Measurements from ENCODE around the gene WBP1L. TPM values are rescaled to one million over a fixed set of nuclear protein-coding genes. Genes with fewer than 3 reads are reported as not detected.

The WBP1L gene
- total and polyA plus RNA-seq, 2 of the 13 experiments (the other 11 are each of a cell fraction or from before 2014, with no cell fraction given), result 8.3 to 12.3 TPM

DNA sequence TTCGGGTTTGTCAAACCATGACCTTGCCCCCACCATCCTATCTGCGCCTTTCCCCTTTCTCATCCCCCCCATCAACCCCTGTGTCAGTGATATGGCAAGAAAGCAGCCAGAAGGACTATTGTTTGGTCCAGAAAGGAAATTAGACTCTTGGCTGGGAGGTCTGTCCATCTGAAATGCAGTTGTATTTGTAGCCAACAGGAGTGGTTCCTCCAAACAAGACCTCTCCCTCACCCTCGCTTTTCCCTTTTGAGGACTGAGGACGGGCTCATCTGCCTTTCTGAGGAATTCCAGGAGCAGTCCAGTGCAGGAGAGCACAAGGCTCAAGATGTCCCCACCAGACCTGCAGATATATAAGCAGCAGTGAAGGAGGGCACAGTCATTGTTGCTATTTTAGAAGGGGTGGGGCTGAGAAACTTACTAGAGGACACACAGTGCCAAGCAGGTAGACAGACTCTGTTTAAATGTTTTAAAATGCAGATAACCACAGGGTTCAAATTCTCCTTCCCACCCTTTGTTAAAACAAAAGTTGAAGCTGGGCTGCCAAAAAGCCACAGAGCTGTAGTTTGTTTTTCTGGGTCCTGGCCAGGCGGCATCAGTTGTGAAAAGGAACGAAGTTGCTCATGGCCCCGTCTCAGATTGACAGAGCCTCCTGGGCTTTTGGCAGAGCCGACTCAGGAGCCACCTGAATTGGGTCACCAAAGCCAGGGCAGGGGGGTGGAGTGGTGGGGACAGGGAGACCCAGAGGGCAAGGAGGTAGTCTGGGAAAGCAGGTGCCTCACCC, 56.1 kb downstream of the WBP1L start:
- H3K79me2 ChIP-seq (ENCODE audit: insufficient read depth, low read length), result no peaks in the 10 kb centered on the region
- ATAC-seq (no peak), FAIRE-seq (no peak), DNase-seq (ENCODE audit: low spot score) (no peak)
- intact Hi-C loops (cut with micrococcal nuclease; ENCODE audit: unreplicated experiment), result no loop called here
- H3K9me3 ChIP-seq (ENCODE audit: low read length), result no peaks in the 10 kb centered on the region
- BruUV-seq (replicated peaks), result no TSS peak
- H3K27ac ChIP-seq (ENCODE audit: extremely low read length, insufficient read depth, low read length), result no peak overlapping the region
- H3K4me2 ChIP-seq (ENCODE audit: low read depth, low read length), result no peak overlapping the region
- no peak overlapping the region for H2AFZ ChIP-seq (ENCODE audit: low read length)
- peaks cover 47% of the 10 kb centered on the region for H3K4me1 ChIP-seq (ENCODE audit: insufficient read depth, low read length)
- POLR2A ChIA-PET, result no interaction called here
- H4K20me1 ChIP-seq (ENCODE audit: insufficient read depth, low read length), result no peaks in the 10 kb centered on the region
- CTCF ChIA-PET (ENCODE audit: low intra/inter-chr PET ratio, low total read pairs), result no interaction called here
- H3K4me3 ChIP-seq (replicated peaks in 1 of 3; ENCODE audit: insufficient read depth in 1 of 3, low read depth in 2 of 3, low read length in 3 of 3), result no peak overlapping the region
- H3K27me3 ChIP-seq (ENCODE audit: control insufficient read depth in 1 of 2, insufficient read depth in 2 of 2, low read length in 2 of 2), result no peaks in the 10 kb centered on the region
- TF ChIP-seq, protein P1, sequence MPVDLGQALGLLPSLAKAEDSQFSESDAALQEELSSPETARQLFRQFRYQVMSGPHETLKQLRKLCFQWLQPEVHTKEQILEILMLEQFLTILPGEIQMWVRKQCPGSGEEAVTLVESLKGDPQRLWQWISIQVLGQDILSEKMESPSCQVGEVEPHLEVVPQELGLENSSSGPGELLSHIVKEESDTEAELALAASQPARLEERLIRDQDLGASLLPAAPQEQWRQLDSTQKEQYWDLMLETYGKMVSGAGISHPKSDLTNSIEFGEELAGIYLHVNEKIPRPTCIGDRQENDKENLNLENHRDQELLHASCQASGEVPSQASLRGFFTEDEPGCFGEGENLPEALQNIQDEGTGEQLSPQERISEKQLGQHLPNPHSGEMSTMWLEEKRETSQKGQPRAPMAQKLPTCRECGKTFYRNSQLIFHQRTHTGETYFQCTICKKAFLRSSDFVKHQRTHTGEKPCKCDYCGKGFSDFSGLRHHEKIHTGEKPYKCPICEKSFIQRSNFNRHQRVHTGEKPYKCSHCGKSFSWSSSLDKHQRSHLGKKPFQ (CRISPR knock-in tag; IDR thresholded peaks at IDR 0.05; ENCODE audit: insufficient replicate concordance), result no peak
- TF ChIP-seq TGIF2 (CRISPR knock-in tag; IDR thresholded peaks at IDR 0.05) (no peak), KAT7 (CRISPR knock-in tag; IDR thresholded peaks at IDR 0.05; ENCODE audit: borderline replicate concordance) (no peak), PHB2 (IDR thresholded peaks at IDR 0.05; ENCODE audit: partially characterized antibody) (no peak), ZZZ3 (CRISPR knock-in tag; IDR thresholded peaks at IDR 0.05; ENCODE audit: borderline replicate concordance) (no peak), MXI1 (IDR thresholded peaks at IDR 0.05; ENCODE audit: borderline replicate concordance, low read depth, low read length) (no peak), GLI4 (CRISPR knock-in tag; IDR thresholded peaks at IDR 0.05; ENCODE audit: borderline replicate concordance) (no peak), HOXD1 (CRISPR knock-in tag; IDR thresholded peaks at IDR 0.05) (no peak), ZNF138 (CRISPR knock-in tag; IDR thresholded peaks at IDR 0.05; ENCODE audit: low read depth) (no peak), ZNF83 (CRISPR knock-in tag; IDR thresholded peaks at IDR 0.05; ENCODE audit: borderline replicate concordance) (no peak)
- no peak overlapping the region for H3K9ac ChIP-seq (ENCODE audit: insufficient read depth, low read depth, low read length)
- in situ Hi-C loops (cut with HindIII; ENCODE audit: extremely low pct_ligation_motif_present, low pct_unique_long_range_greater_than_20kb), result no loop called here
- whole genome bisulfite sequencing (ENCODE audit: low lambda C conversion rate), result 94% methylated on average over 8 of the region's 8 CpGs
- peaks cover 5 to 7% of the 10 kb centered on the region in 2 experiments; a peak in 3 of 5 replicates for H3K36me3 ChIP-seq (replicated peaks in 1 of 2; ENCODE audit: control insufficient read depth in 1 of 2, insufficient read depth in 2 of 2, low read length in 2 of 2)
